GM21619 (cell line): ENCODE results near the gene BLTP2.
"Not testable (repeated sequence)": the region's sequence is repeated elsewhere in the genome, so short reads cannot be mapped to it uniquely, and the experiment has no call there.

Experiments
- ATAC-seq: cut with Tn5 transposase; IDR thresholded peaks from one replicate; pipeline ENCODE4 v1.9.1; 2021; ENCODE audit not compliant: unreplicated experiment

BLTP2 gene

GRCh38 chr17:28644787-28645575 lies at the start of gene BLTP2:
BLTP2 (minus strand) TSS chr17:28645158; CDS start chr17:28645056, 102 bp downstream.
- peak; percentile 81 for ATAC-seq

GRCh38 chr17:28693869-28694268 lies 48.9 kb upstream of the BLTP2 start:
- ATAC-seq, result no peak

- no peak for ATAC-seq
These were observed 44.1 kb upstream of the BLTP2 start for GRCh38 chr17:28689011-28689410.

GRCh38 chr17:28688481-28688880 lies 43.5 kb upstream of the BLTP2 start:
- ATAC-seq, result no peak

GRCh38 chr17:28686296-28686695 lies 41.3 kb upstream of the BLTP2 start:
- no peak for ATAC-seq

- ATAC-seq, result no peak
These were observed 40.4 kb upstream of the BLTP2 start for GRCh38 chr17:28685366-28685765.

GRCh38 chr17:28684963-28685362 lies 40.0 kb upstream of the BLTP2 start:
- ATAC-seq, result no peak

GRCh38 chr17:28682655-28683054 lies 37.7 kb upstream of the BLTP2 start:
- no peak for ATAC-seq

- no peak for ATAC-seq
These were observed 31.0 kb upstream of the BLTP2 start for GRCh38 chr17:28675980-28676379.

- ATAC-seq, result no peak
These were observed 30.5 kb upstream of the BLTP2 start for GRCh38 chr17:28675490-28675889.

GRCh38 chr17:28669918-28670317 lies 25.0 kb upstream of the BLTP2 start:
- no peak for ATAC-seq

- no peak for ATAC-seq
These were observed 22.9 kb upstream of the BLTP2 start for GRCh38 chr17:28667870-28668269.

GRCh38 chr17:28665994-28666393 lies 21.0 kb upstream of the BLTP2 start:
- ATAC-seq, result no peak

GRCh38 chr17:28663723-28664122 lies 18.8 kb upstream of the BLTP2 start:
- no peak for ATAC-seq

- ATAC-seq, result no peak
These were observed 17.5 kb upstream of the BLTP2 start for GRCh38 chr17:28662527-28662829.

- ATAC-seq, result peak; percentile 77
These were observed 16.9 kb upstream of the BLTP2 start, which contains the start of the genes SDF2 and SUPT6H for GRCh38 chr17:28661635-28662526. SDF2 (minus strand) TSS chr17:28661906; CDS start chr17:28661876, 30 bp downstream. SUPT6H (plus strand) TSS chr17:28662205; CDS start chr17:28673402, 11,197 bp downstream.

- not testable (repeated sequence) for ATAC-seq
These were observed 14.5 kb upstream of the BLTP2 start for GRCh38 chr17:28659497-28659881.

- not testable (repeated sequence) for ATAC-seq
These were observed 14.0 kb upstream of the BLTP2 start for GRCh38 chr17:28658766-28659496.

GRCh38 chr17:28658342-28658741 lies 13.4 kb upstream of the BLTP2 start:
- ATAC-seq, result not testable (repeated sequence)

- no peak for ATAC-seq
These were observed 12.8 kb upstream of the BLTP2 start for GRCh38 chr17:28657756-28658155.

GRCh38 chr17:28655160-28655559 lies 10.2 kb upstream of the BLTP2 start:
- no peak for ATAC-seq
